ENCODE data around the gene ZNF609. TPM values are rescaled to one million over a fixed set of nuclear protein-coding genes. Genes with fewer than 3 reads are reported as not detected.
"Not testable (repeated sequence)": the region's sequence is repeated elsewhere in the genome, so short reads cannot be mapped to it uniquely, and the experiment has no call there.

Gene ZNF609
- total RNA-seq, 3 donors from 2014 or later = 26.9 to 34.1 (median 28.3) TPM

GRCh38 chr15:64583519-64583918 is 123.1 kb downstream of the ZNF609 start:
- Mint-ChIP-seq H3K9me3 (peaks cover 9% of the 10 kb centered on the region), H3K36me3 (ENCODE audit: insufficient read depth) (peaks cover 14% of the 10 kb centered on the region), H3K27me3 (ENCODE audit: low read depth) (no peaks in the 10 kb centered on the region), H3K4me3 (peak overlapping the region; percentile 44), H3K4me1 (ENCODE audit: low read depth) (peaks cover 48% of the 10 kb centered on the region)
- ATAC-seq (peak; percentile 61 to 82), DNase-seq (no peak)

- DNase-seq (no peak), ATAC-seq (no peak)
- no peaks in the 10 kb centered on the region for H3K27me3 Mint-ChIP-seq (ENCODE audit: low read depth)
- H3K9me3 Mint-ChIP-seq = peaks cover 9% of the 10 kb centered on the region
- H3K4me1 Mint-ChIP-seq (ENCODE audit: low read depth) = peaks cover 52% of the 10 kb centered on the region
- H3K36me3 Mint-ChIP-seq (ENCODE audit: insufficient read depth) = peaks cover 14% of the 10 kb centered on the region
- H3K4me3 Mint-ChIP-seq = peak overlapping the region; percentile 44
Observed at GRCh38 chr15:64583983-64584382, 123.6 kb downstream of the ZNF609 start.

GRCh38 chr15:64586259-64586870 is 126.0 kb downstream of the ZNF609 start:
- Mint-ChIP-seq H3K36me3 (ENCODE audit: insufficient read depth) (peaks cover 6% of the 10 kb centered on the region), H3K4me3 (no peak overlapping the region), H3K4me1 (ENCODE audit: low read depth) (peaks cover 62% of the 10 kb centered on the region), H3K9me3 (no peaks in the 10 kb centered on the region), H3K27me3 (ENCODE audit: low read depth) (no peaks in the 10 kb centered on the region)
- no peak for DNase-seq
- no peak for ATAC-seq

GRCh38 chr15:64586984-64587383 is 126.6 kb downstream of the ZNF609 start:
- Mint-ChIP-seq H3K4me1 (ENCODE audit: low read depth) (peaks cover 59% of the 10 kb centered on the region), H3K27me3 (ENCODE audit: low read depth) (no peaks in the 10 kb centered on the region), H3K9me3 (no peaks in the 10 kb centered on the region), H3K36me3 (ENCODE audit: insufficient read depth) (peaks cover 3% of the 10 kb centered on the region), H3K4me3 (no peak overlapping the region)
- no peak for DNase-seq
- ATAC-seq = no peak

- peaks cover 2% of the 10 kb centered on the region for H3K36me3 Mint-ChIP-seq (ENCODE audit: insufficient read depth)
- H3K27me3 Mint-ChIP-seq (ENCODE audit: low read depth) = no peaks in the 10 kb centered on the region
- ATAC-seq = no peak
- H3K9me3 Mint-ChIP-seq = no peaks in the 10 kb centered on the region
- DNase-seq = no peak
- no peak overlapping the region for H3K4me3 Mint-ChIP-seq
- peaks cover 51% of the 10 kb centered on the region for H3K4me1 Mint-ChIP-seq (ENCODE audit: low read depth)
Observed at GRCh38 chr15:64589435-64590084, 129.2 kb downstream of the ZNF609 start.

GRCh38 chr15:64592845-64593244 is 132.5 kb downstream of the ZNF609 start:
- not testable (repeated sequence) for DNase-seq; H3K9me3 Mint-ChIP-seq; H3K4me3 Mint-ChIP-seq; H3K27me3 Mint-ChIP-seq (ENCODE audit: low read depth); H3K36me3 Mint-ChIP-seq (ENCODE audit: insufficient read depth); ATAC-seq
- peaks cover 45% of the 10 kb centered on the region for H3K4me1 Mint-ChIP-seq (ENCODE audit: low read depth)

- no peak for DNase-seq
- Mint-ChIP-seq H3K36me3 (ENCODE audit: insufficient read depth) (peaks cover 2% of the 10 kb centered on the region), H3K27me3 (ENCODE audit: low read depth) (no peaks in the 10 kb centered on the region), H3K9me3 (no peaks in the 10 kb centered on the region), H3K4me3 (peak overlapping the region; percentile 70), H3K4me1 (ENCODE audit: low read depth) (peaks cover 50% of the 10 kb centered on the region)
- peak; percentile 59 to 70 for ATAC-seq
Observed at GRCh38 chr15:64596701-64597476, 136.5 kb downstream of the ZNF609 start.

GRCh38 chr15:64597477-64597822 is 137.1 kb downstream of the ZNF609 start:
- Mint-ChIP-seq H3K4me3 (peak overlapping the region; percentile 70), H3K36me3 (ENCODE audit: insufficient read depth) (peaks cover 2% of the 10 kb centered on the region), H3K27me3 (ENCODE audit: low read depth) (no peaks in the 10 kb centered on the region), H3K9me3 (no peaks in the 10 kb centered on the region), H3K4me1 (ENCODE audit: low read depth) (peaks cover 56% of the 10 kb centered on the region)
- DNase-seq = no peak
- no peak for ATAC-seq

GRCh38 chr15:64599226-64599625 is 138.8 kb downstream of the ZNF609 start:
- H3K9me3 Mint-ChIP-seq = no peaks in the 10 kb centered on the region
- H3K36me3 Mint-ChIP-seq (ENCODE audit: insufficient read depth) = no peaks in the 10 kb centered on the region
- H3K27me3 Mint-ChIP-seq (ENCODE audit: low read depth) = no peaks in the 10 kb centered on the region
- no peak for ATAC-seq
- no peak for DNase-seq
- peaks cover 57% of the 10 kb centered on the region for H3K4me1 Mint-ChIP-seq (ENCODE audit: low read depth)
- peak overlapping the region; percentile 15 for H3K4me3 Mint-ChIP-seq

- Mint-ChIP-seq H3K27me3 (ENCODE audit: low read depth) (no peaks in the 10 kb centered on the region), H3K4me1 (ENCODE audit: low read depth) (peaks cover 59% of the 10 kb centered on the region), H3K36me3 (ENCODE audit: insufficient read depth) (no peaks in the 10 kb centered on the region), H3K9me3 (no peaks in the 10 kb centered on the region), H3K4me3 (peak overlapping the region; percentile 15)
- no peak for DNase-seq
- no peak for ATAC-seq
Observed at GRCh38 chr15:64599716-64600115, 139.3 kb downstream of the ZNF609 start.

GRCh38 chr15:64600794-64601193 is 140.4 kb downstream of the ZNF609 start:
- H3K9me3 Mint-ChIP-seq = no peaks in the 10 kb centered on the region
- H3K4me1 Mint-ChIP-seq (ENCODE audit: low read depth) = peaks cover 62% of the 10 kb centered on the region
- no peak overlapping the region for H3K4me3 Mint-ChIP-seq
- H3K27me3 Mint-ChIP-seq (ENCODE audit: low read depth) = no peaks in the 10 kb centered on the region
- no peaks in the 10 kb centered on the region for H3K36me3 Mint-ChIP-seq (ENCODE audit: insufficient read depth)
- ATAC-seq = no peak
- no peak for DNase-seq

- Mint-ChIP-seq H3K36me3 (ENCODE audit: insufficient read depth) (no peaks in the 10 kb centered on the region), H3K4me3 (no peak overlapping the region), H3K9me3 (no peaks in the 10 kb centered on the region), H3K27me3 (ENCODE audit: low read depth) (no peaks in the 10 kb centered on the region), H3K4me1 (ENCODE audit: low read depth) (peaks cover 48% of the 10 kb centered on the region)
- ATAC-seq (no peak), DNase-seq (no peak)
Observed at GRCh38 chr15:64604319-64604718, 143.9 kb downstream of the ZNF609 start.

GRCh38 chr15:64607416-64607815 is 147.0 kb downstream of the ZNF609 start:
- H3K4me3 Mint-ChIP-seq; H3K9me3 Mint-ChIP-seq; DNase-seq; H3K27me3 Mint-ChIP-seq (ENCODE audit: low read depth); H3K36me3 Mint-ChIP-seq (ENCODE audit: insufficient read depth); ATAC-seq: not testable (repeated sequence)
- peaks cover 38% of the 10 kb centered on the region for H3K4me1 Mint-ChIP-seq (ENCODE audit: low read depth)

GRCh38 chr15:64610257-64610919 is 150.0 kb downstream of the ZNF609 start:
- no peak overlapping the region for H3K4me3 Mint-ChIP-seq
- H3K4me1 Mint-ChIP-seq (ENCODE audit: low read depth) = peaks cover 30% of the 10 kb centered on the region
- no peaks in the 10 kb centered on the region for H3K9me3 Mint-ChIP-seq
- no peaks in the 10 kb centered on the region for H3K27me3 Mint-ChIP-seq (ENCODE audit: low read depth)
- ATAC-seq = no peak
- DNase-seq = no peak
- H3K36me3 Mint-ChIP-seq (ENCODE audit: insufficient read depth) = no peaks in the 10 kb centered on the region
